Neural progenitor cell (in vitro differentiated cells): Measurements from ENCODE around the gene PANK3. TPM values are rescaled to one million over a fixed set of nuclear protein-coding genes. Genes with fewer than 3 reads are reported as not detected.
"Not testable (repeated sequence)": the region's sequence is repeated elsewhere in the genome, so short reads cannot be mapped to it uniquely, and the experiment has no call there.

Source experiments
- DNase-seq: peaks from one replicate; pipeline ENCODE4 v3.0.0-alpha.2; 2016; ENCODE audit warnings: low spot score
- H2AFZ ChIP-seq: fragments of 200-600 bp; sonication (generic); replicated peaks from 2 replicates; pipeline ENCODE4 v1.6.1; 2016; ENCODE audit warnings: antibody characterized with exemption
- H3F3A ChIP-seq: fragments of 200-600 bp; sonication (generic); 2 replicates; pipeline ENCODE4 v1.6.1; 2016; ENCODE audit warnings: antibody characterized with exemption, low read depth
- H3K27ac ChIP-seq: fragments of 200-600 bp; sonication (generic); 2 replicates; pipeline ENCODE4 v1.5.1; 2016; ENCODE audit warnings: mild to moderate bottlenecking
- H3K27me3 ChIP-seq: fragments of 200-600 bp; sonication (generic); 2 replicates; pipeline ENCODE4 v1.6.1; 2016; ENCODE audit warnings: mild to moderate bottlenecking, moderate library complexity
- H3K36me3 ChIP-seq: fragments of 200-600 bp; sonication (generic); 2 replicates; pipeline ENCODE4 v1.5.1; 2016
- H3K4me1 ChIP-seq: fragments of 200-600 bp; sonication (generic); 2 replicates; pipeline ENCODE4 v1.6.1; 2016; ENCODE audit warnings: mixed run types
- H3K4me2 ChIP-seq: fragments of 200-600 bp; sonication (generic); 2 replicates; pipeline ENCODE4 v1.6.1; 2016
- H3K4me3 ChIP-seq: fragments of 200-600 bp; sonication (generic); 2 replicates; pipeline ENCODE4 v1.5.1; 2016
- H3K79me2 ChIP-seq: fragments of 200-600 bp; sonication (generic); 2 replicates; pipeline ENCODE4 v1.6.1; 2016; ENCODE audit warnings: low read depth
- H3K9ac ChIP-seq: fragments of 200-600 bp; sonication (generic); 2 replicates; pipeline ENCODE4 v1.6.1; 2016
- H3K9me3 ChIP-seq: fragments of 200-600 bp; sonication (generic); 2 replicates; pipeline ENCODE4 v1.5.1; 2016; ENCODE audit warnings: low read depth
- H4K20me1 ChIP-seq: fragments of 200-600 bp; sonication (generic); 2 replicates; pipeline ENCODE4 v1.6.1; 2016; ENCODE audit warnings: low read depth
- H3K27ac Mint-ChIP-seq: 3 replicates; pipeline ENCODE4 v1.8.0; 2021; ENCODE audit warnings: mixed read lengths
- H3K27me3 Mint-ChIP-seq: 2 replicates; pipeline ENCODE4 v1.8.0; 2022; ENCODE audit warnings: low read depth, mild to moderate bottlenecking, inconsistent platforms, moderate library complexity, mixed read lengths; ENCODE audit not compliant: insufficient read depth
- H3K36me3 Mint-ChIP-seq: 3 replicates; pipeline ENCODE4 v1.8.0; 2021; ENCODE audit warnings: mixed read lengths
- H3K4me1 Mint-ChIP-seq: 3 replicates; pipeline ENCODE4 v1.8.0; 2021; ENCODE audit warnings: mixed read lengths
- H3K4me3 Mint-ChIP-seq: 3 replicates; pipeline ENCODE4 v1.8.0; 2021; ENCODE audit warnings: mild to moderate bottlenecking, moderate library complexity, mixed read lengths
- H3K9me3 Mint-ChIP-seq: 3 replicates; pipeline ENCODE4 v1.8.0; 2020; ENCODE audit warnings: mixed read lengths
- EZH2 ChIP-seq: fragments of 200-600 bp; sonication (generic); IDR thresholded peaks from 2 replicates; pipeline ENCODE4 v1.6.1; 2017; ENCODE audit warnings: antibody characterized with exemption, mild to moderate bottlenecking, moderate library complexity
- EZH2phosphoT487 ChIP-seq: fragments of 200-600 bp; sonication (generic); IDR thresholded peaks from 2 replicates; pipeline ENCODE4 v1.6.1; 2017; ENCODE audit warnings: antibody characterized with exemption
- total RNA-seq: library from RNA; depleted of rRNA; stranded (reverse); fragments of >200 nt; gene quantifications from 2 replicates; pipeline ENCODE4 v1.2.3, GENCODE V29; 2015; ENCODE audit warnings: low replicate concordance
- TF ChIP-seq, protein P1 (sequence below): fragments of 200-600 bp; sonication (generic); IDR thresholded peaks from 2 replicates; pipeline ENCODE4 v1.5.1; 2017; ENCODE audit warnings: antibody characterized with exemption, mild to moderate bottlenecking

PANK3 gene
- total RNA-seq, 1 donor from 2014 or later: 117 TPM

DNA sequence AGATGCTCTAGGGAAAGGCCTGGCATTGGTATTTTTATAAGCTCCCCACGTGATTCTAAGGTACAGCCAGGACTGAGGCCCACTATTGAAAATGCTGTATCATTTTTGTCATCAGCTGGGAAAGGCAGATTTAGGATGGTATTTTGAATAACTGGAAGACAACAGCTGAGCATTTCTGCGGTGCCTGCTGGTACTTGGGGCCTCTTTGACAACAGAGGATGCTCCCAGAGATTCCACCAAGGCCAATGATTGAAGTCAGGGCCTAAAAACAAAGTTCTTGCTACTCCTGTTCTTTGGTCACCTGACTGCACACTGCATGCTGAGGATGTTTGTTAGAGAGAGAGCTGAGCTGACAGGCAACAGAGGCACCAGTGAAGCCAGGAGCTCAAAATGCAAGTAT, 42.0 kb downstream of the PANK3 start:
- Mint-ChIP-seq H3K4me1 (peaks cover 3% of the 10 kb centered on the region), H3K4me3 (no peak overlapping the region), H3K27ac (no peak overlapping the region), H3K9me3 (no peaks in the 10 kb centered on the region), H3K36me3 (no peaks in the 10 kb centered on the region), H3K27me3 (peaks cover 2% of the 10 kb centered on the region)
- no peak overlapping the region for H3K27ac ChIP-seq
- H3K36me3 ChIP-seq: no peaks in the 10 kb centered on the region
- H3K4me1 ChIP-seq: peaks cover 7% of the 10 kb centered on the region
- peaks cover 6% of the 10 kb centered on the region for H4K20me1 ChIP-seq
- H3K9ac ChIP-seq: no peak overlapping the region
- H3K27me3 ChIP-seq: no peaks in the 10 kb centered on the region
- H3K79me2 ChIP-seq: no peaks in the 10 kb centered on the region
- no peak overlapping the region for H3K4me3 ChIP-seq
- no peaks in the 10 kb centered on the region for H3F3A ChIP-seq
- no peaks in the 10 kb centered on the region for H3K9me3 ChIP-seq
- TF ChIP-seq EZH2phosphoT487 (no peak), EZH2 (no peak)
- TF ChIP-seq, protein P1, sequence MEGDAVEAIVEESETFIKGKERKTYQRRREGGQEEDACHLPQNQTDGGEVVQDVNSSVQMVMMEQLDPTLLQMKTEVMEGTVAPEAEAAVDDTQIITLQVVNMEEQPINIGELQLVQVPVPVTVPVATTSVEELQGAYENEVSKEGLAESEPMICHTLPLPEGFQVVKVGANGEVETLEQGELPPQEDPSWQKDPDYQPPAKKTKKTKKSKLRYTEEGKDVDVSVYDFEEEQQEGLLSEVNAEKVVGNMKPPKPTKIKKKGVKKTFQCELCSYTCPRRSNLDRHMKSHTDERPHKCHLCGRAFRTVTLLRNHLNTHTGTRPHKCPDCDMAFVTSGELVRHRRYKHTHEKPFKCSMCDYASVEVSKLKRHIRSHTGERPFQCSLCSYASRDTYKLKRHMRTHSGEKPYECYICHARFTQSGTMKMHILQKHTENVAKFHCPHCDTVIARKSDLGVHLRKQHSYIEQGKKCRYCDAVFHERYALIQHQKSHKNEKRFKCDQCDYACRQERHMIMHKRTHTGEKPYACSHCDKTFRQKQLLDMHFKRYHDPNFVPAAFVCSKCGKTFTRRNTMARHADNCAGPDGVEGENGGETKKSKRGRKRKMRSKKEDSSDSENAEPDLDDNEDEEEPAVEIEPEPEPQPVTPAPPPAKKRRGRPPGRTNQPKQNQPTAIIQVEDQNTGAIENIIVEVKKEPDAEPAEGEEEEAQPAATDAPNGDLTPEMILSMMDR: no peak
- H2AFZ ChIP-seq: no peak overlapping the region
- DNase-seq: no peak
- no peak overlapping the region for H3K4me2 ChIP-seq

DNA sequence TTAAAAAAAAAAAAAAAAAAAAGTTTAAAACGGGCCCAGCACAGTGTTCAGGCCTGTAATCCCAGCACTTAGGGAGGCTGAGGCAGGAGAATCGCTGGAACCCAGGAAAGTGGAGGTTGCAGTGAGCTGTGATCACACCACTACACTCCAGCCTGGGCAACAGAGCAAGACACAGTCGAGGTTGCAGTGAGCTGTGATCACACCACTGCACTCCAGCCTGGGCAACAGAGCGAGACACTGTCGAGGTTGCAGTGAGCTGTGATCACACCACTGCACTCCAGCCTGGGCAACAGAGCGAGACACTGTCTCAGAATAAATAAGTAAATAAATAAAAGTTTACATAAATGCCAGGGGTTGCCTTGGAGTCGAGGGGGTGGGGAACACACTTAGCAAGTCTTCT, 44.8 kb downstream of the PANK3 start:
- not testable (repeated sequence) for H3K9me3 Mint-ChIP-seq

GRCh38 chr5:168531987-168532864, 46.9 kb downstream of the PANK3 start:
- H3K27ac Mint-ChIP-seq: no peak overlapping the region
- H3K36me3 Mint-ChIP-seq: no peaks in the 10 kb centered on the region
- peaks cover 43% of the 10 kb centered on the region for H4K20me1 ChIP-seq
- no peak overlapping the region for H3K27ac ChIP-seq
- no peak overlapping the region for H3K4me3 ChIP-seq
- peaks cover 14% of the 10 kb centered on the region for H3K4me1 Mint-ChIP-seq
- no peaks in the 10 kb centered on the region for H3K79me2 ChIP-seq
- peaks cover 24% of the 10 kb centered on the region for H3K4me1 ChIP-seq
- peaks cover 33% of the 10 kb centered on the region for H3K27me3 ChIP-seq
- no peak overlapping the region for H3K4me2 ChIP-seq
- no peak overlapping the region for H3K9ac ChIP-seq
- TF ChIP-seq EZH2phosphoT487 (no peak), EZH2 (no peak)
- TF ChIP-seq, protein P1: no peak
- H3K9me3 ChIP-seq: no peaks in the 10 kb centered on the region
- peak; percentile 12 for DNase-seq
- H3F3A ChIP-seq: peaks cover 10% of the 10 kb centered on the region
- H3K27me3 Mint-ChIP-seq: peaks cover 13% of the 10 kb centered on the region
- H3K36me3 ChIP-seq: no peaks in the 10 kb centered on the region
- H3K4me3 Mint-ChIP-seq: no peak overlapping the region
- peaks cover 2% of the 10 kb centered on the region for H3K9me3 Mint-ChIP-seq
- no peak overlapping the region for H2AFZ ChIP-seq

More for the DNA sequence above, 44.8 kb downstream of the PANK3 start:
- H3F3A ChIP-seq, H2AFZ ChIP-seq, H3K27me3 Mint-ChIP-seq, H3K9me3 ChIP-seq, H3K4me2 ChIP-seq, H3K36me3 ChIP-seq, H3K79me2 ChIP-seq, H3K4me3 Mint-ChIP-seq, H3K4me3 ChIP-seq, H3K27ac Mint-ChIP-seq, H3K36me3 Mint-ChIP-seq, DNase-seq, H3K9ac ChIP-seq, H3K27ac ChIP-seq: not testable (repeated sequence)
- peaks cover 26% of the 10 kb centered on the region for H4K20me1 ChIP-seq
- H3K4me1 ChIP-seq: peaks cover 20% of the 10 kb centered on the region
- H3K27me3 ChIP-seq: peaks cover 18% of the 10 kb centered on the region
- peaks cover 11% of the 10 kb centered on the region for H3K4me1 Mint-ChIP-seq

- H3K27ac Mint-ChIP-seq: no peak overlapping the region
- H3K4me1 ChIP-seq: peaks cover 24% of the 10 kb centered on the region
- H2AFZ ChIP-seq: no peak overlapping the region
- DNase-seq: peak; percentile 9
- peaks cover 33% of the 10 kb centered on the region for H3K27me3 ChIP-seq
- peaks cover 13% of the 10 kb centered on the region for H3K27me3 Mint-ChIP-seq
- no peaks in the 10 kb centered on the region for H3K79me2 ChIP-seq
- H3K9ac ChIP-seq: no peak overlapping the region
- H3K9me3 ChIP-seq: no peaks in the 10 kb centered on the region
- H3K4me1 Mint-ChIP-seq: peaks cover 14% of the 10 kb centered on the region
- peaks cover 10% of the 10 kb centered on the region for H3F3A ChIP-seq
- H3K4me3 ChIP-seq: no peak overlapping the region
- H4K20me1 ChIP-seq: peaks cover 43% of the 10 kb centered on the region
- H3K9me3 Mint-ChIP-seq: peaks cover 2% of the 10 kb centered on the region
- H3K27ac ChIP-seq: no peak overlapping the region
- no peaks in the 10 kb centered on the region for H3K36me3 ChIP-seq
- H3K36me3 Mint-ChIP-seq: no peaks in the 10 kb centered on the region
- TF ChIP-seq, protein P1: no peak
- H3K4me2 ChIP-seq: peak overlapping the region; percentile 19
- no peak overlapping the region for H3K4me3 Mint-ChIP-seq
Observed at GRCh38 chr5:168531191-168531590, 48.0 kb downstream of the PANK3 start.
